Endothelial cell (in vitro differentiated cells): ENCODE data around the gene VASP. TPM values are rescaled to one million over a fixed set of nuclear protein-coding genes. Genes with fewer than 3 reads are reported as not detected.

Experiments
- DNase-seq: peaks from one replicate; pipeline ENCODE4 v3.0.0; 2021; ENCODE audit warnings: low spot score
- H3K27ac Mint-ChIP-seq: one replicate; pipeline ENCODE4 v1.8.0; 2021; ENCODE audit warnings: mixed read lengths, inconsistent platforms; ENCODE audit not compliant: unreplicated experiment
- H3K27me3 Mint-ChIP-seq: one replicate; pipeline ENCODE4 v1.8.0; 2021; ENCODE audit warnings: mild to moderate bottlenecking, moderate library complexity, mixed read lengths, inconsistent platforms; ENCODE audit not compliant: unreplicated experiment
- H3K36me3 Mint-ChIP-seq: one replicate; pipeline ENCODE4 v1.8.0; 2021; ENCODE audit warnings: mild to moderate bottlenecking, low read depth, mixed read lengths, inconsistent platforms; ENCODE audit not compliant: unreplicated experiment
- H3K4me1 Mint-ChIP-seq: one replicate; pipeline ENCODE4 v1.8.0; 2021; ENCODE audit warnings: mild to moderate bottlenecking, mixed read lengths, inconsistent platforms; ENCODE audit not compliant: unreplicated experiment
- H3K4me3 Mint-ChIP-seq: one replicate; pipeline ENCODE4 v1.8.0; 2021; ENCODE audit warnings: mild to moderate bottlenecking, mixed read lengths, inconsistent platforms; ENCODE audit not compliant: unreplicated experiment
- H3K9me3 Mint-ChIP-seq: one replicate; pipeline ENCODE4 v1.8.0; 2021; ENCODE audit warnings: mixed read lengths, inconsistent platforms; ENCODE audit not compliant: unreplicated experiment
- total RNA-seq: library from RNA; stranded (reverse); fragmentation: NEBNext Ultra II Directional; extraction: Animal tissue kit (Norgen Biotek cat#: 25700); gene quantifications from one replicate; pipeline ENCODE4 v1.2.1, GENCODE V29; 2021; ENCODE audit not compliant: unreplicated experiment
- TF ChIP-seq, protein P1 (sequence below): fragments of 200-600 bp; sonication (generic); IDR thresholded peaks from one replicate; pipeline ENCODE4 v1.5.0; 2021; ENCODE audit warnings: antibody characterized with exemption; ENCODE audit not compliant: unreplicated experiment

VASP gene
- total RNA-seq, 1 donor from 2014 or later = 246 TPM

GRCh38 chr19:45568732-45569131 lies 61.5 kb downstream of the VASP start:
- Mint-ChIP-seq H3K27ac (no peak overlapping the region), H3K4me1 (peaks cover 3% of the 10 kb centered on the region), H3K4me3 (no peak overlapping the region), H3K9me3 (no peaks in the 10 kb centered on the region), H3K36me3 (peaks cover 3% of the 10 kb centered on the region), H3K27me3 (no peaks in the 10 kb centered on the region)
- no peak for DNase-seq
- TF ChIP-seq, protein P1, sequence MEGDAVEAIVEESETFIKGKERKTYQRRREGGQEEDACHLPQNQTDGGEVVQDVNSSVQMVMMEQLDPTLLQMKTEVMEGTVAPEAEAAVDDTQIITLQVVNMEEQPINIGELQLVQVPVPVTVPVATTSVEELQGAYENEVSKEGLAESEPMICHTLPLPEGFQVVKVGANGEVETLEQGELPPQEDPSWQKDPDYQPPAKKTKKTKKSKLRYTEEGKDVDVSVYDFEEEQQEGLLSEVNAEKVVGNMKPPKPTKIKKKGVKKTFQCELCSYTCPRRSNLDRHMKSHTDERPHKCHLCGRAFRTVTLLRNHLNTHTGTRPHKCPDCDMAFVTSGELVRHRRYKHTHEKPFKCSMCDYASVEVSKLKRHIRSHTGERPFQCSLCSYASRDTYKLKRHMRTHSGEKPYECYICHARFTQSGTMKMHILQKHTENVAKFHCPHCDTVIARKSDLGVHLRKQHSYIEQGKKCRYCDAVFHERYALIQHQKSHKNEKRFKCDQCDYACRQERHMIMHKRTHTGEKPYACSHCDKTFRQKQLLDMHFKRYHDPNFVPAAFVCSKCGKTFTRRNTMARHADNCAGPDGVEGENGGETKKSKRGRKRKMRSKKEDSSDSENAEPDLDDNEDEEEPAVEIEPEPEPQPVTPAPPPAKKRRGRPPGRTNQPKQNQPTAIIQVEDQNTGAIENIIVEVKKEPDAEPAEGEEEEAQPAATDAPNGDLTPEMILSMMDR = no peak

- Mint-ChIP-seq H3K27ac (peak overlapping the region; percentile 74), H3K36me3 (peaks cover 3% of the 10 kb centered on the region)
These were observed 62.5 kb downstream of the VASP start for GRCh38 chr19:45569619-45570421.

DNA sequence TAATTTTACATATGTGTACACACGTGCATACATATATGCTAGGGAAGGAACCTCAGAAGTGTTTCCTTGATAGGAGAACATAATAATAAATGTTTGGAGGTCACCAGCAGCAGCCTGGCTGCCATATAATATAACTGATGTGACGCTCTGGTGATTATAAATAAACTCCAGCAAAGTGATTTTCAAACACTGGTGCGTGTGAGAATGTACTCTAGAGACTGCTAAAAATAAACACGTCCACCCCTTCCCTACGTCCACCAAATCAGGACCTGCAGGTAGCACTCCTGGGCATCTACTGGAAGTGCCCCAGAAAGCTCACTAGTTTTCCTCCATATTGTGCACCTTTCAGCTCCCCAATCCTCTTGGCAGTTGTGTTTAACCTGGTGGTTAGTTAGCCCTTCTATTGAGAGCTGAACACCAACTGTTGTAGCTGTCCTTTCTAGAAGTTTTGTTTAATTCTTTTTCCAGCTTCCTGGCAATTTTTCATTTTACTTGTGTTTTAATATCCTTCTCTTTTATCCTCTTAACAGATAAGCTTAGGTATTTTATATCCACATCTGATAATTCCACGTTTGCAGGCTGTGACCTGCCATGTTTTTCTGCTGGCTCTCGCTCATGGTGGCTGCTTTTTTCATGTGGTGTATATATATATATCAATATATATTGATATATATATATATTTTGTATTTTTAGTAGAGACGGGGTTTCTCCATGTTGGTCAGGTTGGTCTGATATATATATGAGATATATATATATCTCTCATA lies 64.4 kb downstream of the VASP start:
- H3K4me3 Mint-ChIP-seq = no peak overlapping the region
- no peaks in the 10 kb centered on the region for H3K27me3 Mint-ChIP-seq
- DNase-seq = no peak
- TF ChIP-seq, protein P1 = no peak
- peaks cover 3% of the 10 kb centered on the region for H3K4me1 Mint-ChIP-seq
- H3K36me3 Mint-ChIP-seq = peaks cover 3% of the 10 kb centered on the region
- H3K9me3 Mint-ChIP-seq = no peaks in the 10 kb centered on the region
- no peak overlapping the region for H3K27ac Mint-ChIP-seq

More at GRCh38 chr19:45569619-45570421, 62.5 kb downstream of the VASP start:
- TF ChIP-seq, protein P1 = peak; percentile 76
- H3K4me1 Mint-ChIP-seq = peaks cover 3% of the 10 kb centered on the region
- no peaks in the 10 kb centered on the region for H3K27me3 Mint-ChIP-seq
- peak overlapping the region; percentile 60 for H3K4me3 Mint-ChIP-seq
- DNase-seq = peak; percentile 85
- no peaks in the 10 kb centered on the region for H3K9me3 Mint-ChIP-seq

DNA sequence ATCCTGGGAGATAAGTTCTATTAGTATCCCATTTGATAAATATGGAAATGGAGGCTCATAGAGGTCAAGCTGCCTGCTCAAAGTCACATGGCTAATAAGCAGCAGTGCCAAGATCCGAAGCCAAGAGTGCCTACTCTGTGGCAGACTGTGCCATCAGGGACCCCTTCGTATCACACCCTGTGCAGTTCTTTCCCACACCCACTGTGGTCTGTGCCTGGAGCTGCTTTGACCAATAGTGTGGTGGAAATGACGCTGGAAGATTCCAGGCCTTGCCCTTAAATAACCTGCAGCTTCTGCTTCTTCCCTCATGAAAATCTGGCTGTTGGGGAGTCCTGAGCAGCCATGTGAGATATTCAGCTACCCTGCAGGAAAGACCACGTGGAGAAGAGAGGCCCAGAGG lies 67.2 kb downstream of the VASP start:
- Mint-ChIP-seq H3K4me1 (peaks cover 6% of the 10 kb centered on the region), H3K27me3 (peaks cover 1% of the 10 kb centered on the region), H3K27ac (no peak overlapping the region), H3K36me3 (peaks cover 3% of the 10 kb centered on the region), H3K9me3 (no peaks in the 10 kb centered on the region), H3K4me3 (no peak overlapping the region)
- DNase-seq = no peak
- TF ChIP-seq, protein P1 = no peak

DNA sequence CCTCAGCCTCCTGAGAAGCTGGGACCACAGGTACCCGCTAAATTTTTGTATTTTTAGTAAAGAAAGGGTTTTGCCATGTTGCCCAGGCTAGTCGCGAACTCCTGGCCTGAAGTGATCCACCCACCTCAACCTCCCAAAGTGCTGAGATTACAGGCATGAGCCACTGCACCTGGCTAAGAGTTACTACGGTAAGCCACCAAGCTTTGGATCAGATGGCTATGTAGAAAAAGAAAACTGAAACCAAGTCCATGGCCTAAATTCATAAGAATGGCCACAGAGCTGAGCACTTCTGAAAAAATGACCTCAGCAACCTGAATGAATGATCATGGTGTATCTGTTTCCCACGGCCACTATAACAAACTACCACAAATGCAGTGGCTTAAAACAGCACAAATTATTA lies 67.9 kb downstream of the VASP start:
- no peak for DNase-seq
- peaks cover 1% of the 10 kb centered on the region for H3K27me3 Mint-ChIP-seq
- TF ChIP-seq, protein P1 = no peak
- no peaks in the 10 kb centered on the region for H3K36me3 Mint-ChIP-seq
- no peak overlapping the region for H3K27ac Mint-ChIP-seq
- peaks cover 4% of the 10 kb centered on the region for H3K4me1 Mint-ChIP-seq
- H3K4me3 Mint-ChIP-seq = no peak overlapping the region
- H3K9me3 Mint-ChIP-seq = no peaks in the 10 kb centered on the region
